GM18861 (cell line): ENCODE data around the gene HEPACAM.

Experiments used
- ATAC-seq: cut with Tn5 transposase; IDR thresholded peaks from one replicate; pipeline ENCODE4 v1.9.1; 2021; ENCODE audit not compliant: unreplicated experiment

HEPACAM gene

GRCh38 chr11:124899383-124900145, 36.3 kb downstream of the HEPACAM start:
- ATAC-seq = no peak

- ATAC-seq = no peak
Observed at GRCh38 chr11:124898711-124899110, 37.1 kb downstream of the HEPACAM start.

DNA sequence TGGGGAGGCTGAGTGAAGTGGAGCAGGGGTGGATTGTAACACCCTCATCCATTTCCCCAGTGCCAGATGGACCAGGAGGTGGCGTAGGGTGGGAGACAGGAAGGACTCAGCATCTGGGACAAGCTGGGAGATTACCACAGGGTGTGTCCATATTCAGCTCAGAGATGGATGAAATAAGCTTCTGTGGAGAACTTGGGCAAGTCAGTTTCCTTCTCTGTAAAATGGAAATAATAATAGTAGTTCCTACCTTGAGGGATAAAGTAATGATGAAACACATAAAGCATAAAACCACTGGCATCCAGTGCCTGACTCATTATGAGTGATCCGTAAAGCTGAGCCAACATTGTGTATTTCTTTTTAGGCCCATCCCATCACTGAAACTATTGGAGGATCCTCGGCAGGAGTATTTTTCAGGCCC, 37.6 kb downstream of the HEPACAM start:
- ATAC-seq = no peak

DNA sequence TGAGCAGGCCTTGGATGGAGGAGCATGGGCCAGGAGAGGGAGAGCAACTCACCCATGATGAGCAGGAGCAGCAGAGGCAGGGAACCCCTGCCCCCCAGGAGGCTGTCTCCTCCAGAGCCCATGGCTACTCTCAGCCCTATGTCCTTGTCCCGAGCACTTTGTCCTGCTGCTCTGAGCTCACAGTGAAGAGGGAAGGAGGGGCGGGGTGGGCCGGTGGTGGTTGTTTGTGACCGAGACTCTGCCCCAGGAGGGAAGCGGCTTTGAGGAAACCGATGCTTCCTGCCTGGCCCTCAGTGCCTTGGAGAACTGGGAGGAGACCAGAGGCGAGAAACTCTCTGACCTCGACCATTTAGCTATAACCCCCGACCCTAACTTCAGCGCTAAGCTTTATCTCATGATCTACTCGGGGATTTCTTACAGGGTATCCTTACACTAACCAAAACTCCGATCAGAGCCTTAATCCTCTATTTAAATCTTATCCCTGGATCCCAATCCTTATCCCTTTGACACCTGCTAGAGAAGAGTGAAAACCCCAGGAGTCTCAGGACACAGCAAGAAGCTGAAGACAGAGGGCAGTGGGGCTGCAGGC, 38.1 kb downstream of the HEPACAM start, which contains the start of gene ROBO4:
TSS of gene ROBO4 (minus strand) at position 192 of the 589 bp plus-strand sequence. CDS start at position 122, 70 bp downstream.
- ATAC-seq = no peak

DNA sequence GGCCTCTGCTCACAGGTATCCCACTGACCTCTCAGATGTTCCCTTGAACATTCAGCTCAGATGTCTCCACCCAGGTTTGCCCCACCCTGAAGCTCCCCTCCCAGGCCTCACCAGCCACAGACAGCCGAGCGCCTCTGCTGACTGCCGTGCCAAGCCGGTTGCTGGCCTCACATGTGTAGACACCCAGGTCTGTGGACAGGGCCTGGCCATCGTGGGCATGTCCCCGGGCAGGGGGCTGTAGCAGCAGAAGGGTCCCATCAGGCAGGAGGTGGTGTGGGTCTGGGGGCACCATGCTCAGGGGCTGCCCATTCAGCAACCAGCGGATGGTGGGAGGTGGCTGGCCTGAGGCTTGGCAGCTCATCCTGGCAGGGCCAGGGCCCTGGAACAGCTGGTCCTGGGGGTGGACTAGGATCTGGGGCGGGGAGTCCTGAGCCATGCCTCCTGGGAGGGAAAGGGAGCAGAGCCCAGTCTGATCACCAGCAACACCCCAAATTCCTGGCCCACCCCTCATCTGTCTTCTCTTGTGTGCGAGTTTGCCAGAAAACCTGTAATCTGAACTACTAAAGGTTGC, 38.9 kb downstream of the HEPACAM start:
- ATAC-seq = no peak

DNA sequence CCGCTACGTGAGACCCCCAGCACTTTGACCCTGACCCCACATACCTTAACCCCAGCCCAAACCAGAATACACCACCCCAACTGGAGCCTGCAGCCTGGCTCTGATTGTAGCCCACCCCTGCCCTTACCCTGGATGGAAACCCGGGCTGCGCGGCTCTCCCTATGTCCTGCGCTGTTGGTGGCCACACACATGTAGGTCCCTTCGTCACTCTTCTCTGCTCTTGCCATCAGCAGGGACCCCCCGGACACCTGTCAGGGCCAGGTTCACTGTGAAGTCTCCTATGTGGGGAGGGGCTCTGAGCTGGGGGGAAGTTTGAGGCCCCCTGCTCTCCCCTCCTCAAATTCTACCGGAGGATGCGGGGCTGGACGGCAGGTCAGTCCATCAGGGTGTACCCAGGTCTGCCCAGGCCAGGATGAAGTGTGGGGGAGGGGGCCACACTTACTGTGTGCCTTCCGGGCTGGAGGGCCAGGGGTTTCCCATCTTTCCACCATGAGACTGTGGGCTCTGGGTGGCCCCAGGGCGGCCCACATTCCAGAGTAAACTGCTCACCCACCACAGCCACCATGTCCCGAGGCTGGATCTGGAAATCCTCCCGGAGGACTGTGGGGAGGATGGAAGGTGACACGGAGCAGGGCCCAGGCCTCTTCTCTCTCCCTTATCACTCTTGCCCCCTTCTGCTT, 39.6 kb downstream of the HEPACAM start:
- ATAC-seq = no peak

DNA sequence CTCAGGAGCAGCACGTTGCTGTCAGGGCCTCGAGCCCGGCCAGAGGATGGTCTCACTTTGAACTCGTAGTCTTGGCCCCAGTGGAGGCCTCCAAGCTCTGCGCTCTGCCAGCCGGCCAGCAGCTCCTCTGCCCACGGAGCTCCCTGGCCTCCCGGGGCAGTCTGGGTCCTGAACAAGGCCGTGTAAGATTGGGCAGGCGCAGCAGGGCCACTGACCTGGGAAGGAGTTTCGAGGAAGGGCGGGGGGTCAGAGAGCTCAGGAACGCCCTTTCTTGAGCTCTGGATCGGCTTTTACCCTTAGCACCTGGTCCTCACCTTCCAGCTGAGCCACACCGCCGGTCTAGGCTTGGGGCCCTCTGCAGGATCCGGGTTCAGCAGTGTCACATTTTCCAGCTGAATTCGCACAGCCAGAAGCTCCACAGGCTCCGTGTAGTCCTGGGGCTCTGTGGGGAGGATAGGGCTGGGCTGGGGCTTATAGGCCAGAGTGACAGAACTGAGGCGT, 40.3 kb downstream of the HEPACAM start:
- no peak for ATAC-seq

- ATAC-seq = no peak
Observed at GRCh38 chr11:124894606-124895430, 41.0 kb downstream of the HEPACAM start.

DNA sequence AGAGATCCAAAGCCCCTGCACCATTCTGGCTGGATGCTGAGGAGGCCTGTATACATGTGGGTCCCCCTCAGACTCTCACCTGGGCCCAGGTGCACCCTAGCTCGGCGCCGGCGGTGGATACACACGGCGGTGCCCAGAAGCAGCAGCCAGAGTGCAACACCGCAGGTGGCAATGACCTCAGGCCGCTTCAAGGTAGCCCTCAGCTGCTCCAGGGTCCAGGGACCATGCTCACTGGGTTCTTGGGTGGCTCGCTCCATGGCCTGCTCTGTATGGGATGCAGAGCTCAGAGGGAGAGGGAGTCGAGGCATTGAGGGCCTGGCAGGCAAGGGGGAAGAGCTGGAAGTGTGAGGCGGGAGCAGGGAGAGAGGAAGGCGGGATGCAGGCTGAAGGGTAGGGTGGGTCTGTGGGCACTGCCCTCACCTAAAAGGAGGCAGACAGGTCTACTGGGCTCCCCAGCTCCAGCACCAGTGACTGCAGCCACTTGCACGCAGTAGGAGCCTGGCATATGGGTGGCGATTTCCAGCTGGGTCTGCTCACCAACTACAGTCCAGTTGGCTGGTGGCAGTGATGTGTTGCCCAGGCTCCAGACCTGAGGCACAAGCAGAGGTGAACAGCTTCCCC, 42.0 kb downstream of the HEPACAM start:
- no peak for ATAC-seq

DNA sequence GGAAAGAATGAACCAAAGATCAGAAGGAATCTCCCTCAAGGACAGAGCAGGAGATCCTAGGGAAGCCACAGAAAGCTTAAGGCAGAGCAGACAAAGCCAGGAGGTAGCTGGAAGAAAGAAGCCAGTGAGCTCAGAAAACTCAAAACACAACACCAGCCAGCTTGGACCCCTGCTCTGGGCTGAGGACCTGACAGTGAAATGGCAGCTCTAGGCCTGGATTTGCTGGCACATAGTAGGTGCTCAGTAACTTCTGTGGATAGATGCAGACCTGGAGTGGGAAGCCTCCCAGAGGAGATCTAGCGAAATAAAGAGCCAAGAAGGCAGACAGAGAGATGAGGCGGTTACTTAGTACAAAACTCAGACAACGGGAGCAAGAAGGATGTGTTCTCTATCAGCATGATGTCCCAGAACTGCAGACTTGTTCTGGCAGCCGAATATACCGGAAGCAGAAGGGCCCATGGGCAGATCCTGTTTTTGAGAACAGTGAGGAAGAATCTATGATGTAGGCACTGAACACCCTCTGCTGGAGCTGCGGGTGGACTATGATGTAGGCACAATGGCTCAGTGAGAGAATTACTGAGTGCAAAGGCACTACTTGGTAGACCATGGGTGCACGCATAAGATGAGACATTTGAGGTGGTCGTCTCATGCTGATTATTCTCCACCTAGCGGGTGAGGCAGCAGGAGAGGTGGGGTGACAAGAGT, 42.9 kb downstream of the HEPACAM start:
- ATAC-seq = no peak

- ATAC-seq = no peak
Observed at GRCh38 chr11:124892146-124892545, 43.7 kb downstream of the HEPACAM start.

DNA sequence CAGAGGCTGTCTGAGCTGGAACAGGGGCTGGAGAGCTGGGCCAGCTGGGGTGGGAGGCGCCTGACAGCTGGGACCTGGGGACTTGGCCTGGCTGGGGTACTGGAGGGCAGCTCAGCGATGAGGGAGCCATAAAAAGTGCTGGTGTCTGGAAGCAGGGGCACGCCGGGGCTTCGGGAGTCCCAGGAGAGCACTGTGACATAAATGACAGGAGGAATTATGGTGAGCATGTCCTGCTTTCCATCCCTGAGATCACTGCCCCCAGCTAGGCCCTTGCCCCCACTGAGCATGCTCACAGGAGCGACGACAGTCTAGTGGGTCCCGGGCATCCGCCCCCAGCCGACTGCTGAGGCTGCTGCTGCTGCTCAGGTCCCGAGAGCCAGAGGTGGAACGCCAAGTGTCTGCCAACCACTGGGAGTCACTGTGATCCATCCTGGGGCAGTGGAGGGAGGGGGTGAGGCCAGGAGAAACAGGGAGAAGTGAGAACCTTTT, 44.4 kb downstream of the HEPACAM start:
- no peak for ATAC-seq

DNA sequence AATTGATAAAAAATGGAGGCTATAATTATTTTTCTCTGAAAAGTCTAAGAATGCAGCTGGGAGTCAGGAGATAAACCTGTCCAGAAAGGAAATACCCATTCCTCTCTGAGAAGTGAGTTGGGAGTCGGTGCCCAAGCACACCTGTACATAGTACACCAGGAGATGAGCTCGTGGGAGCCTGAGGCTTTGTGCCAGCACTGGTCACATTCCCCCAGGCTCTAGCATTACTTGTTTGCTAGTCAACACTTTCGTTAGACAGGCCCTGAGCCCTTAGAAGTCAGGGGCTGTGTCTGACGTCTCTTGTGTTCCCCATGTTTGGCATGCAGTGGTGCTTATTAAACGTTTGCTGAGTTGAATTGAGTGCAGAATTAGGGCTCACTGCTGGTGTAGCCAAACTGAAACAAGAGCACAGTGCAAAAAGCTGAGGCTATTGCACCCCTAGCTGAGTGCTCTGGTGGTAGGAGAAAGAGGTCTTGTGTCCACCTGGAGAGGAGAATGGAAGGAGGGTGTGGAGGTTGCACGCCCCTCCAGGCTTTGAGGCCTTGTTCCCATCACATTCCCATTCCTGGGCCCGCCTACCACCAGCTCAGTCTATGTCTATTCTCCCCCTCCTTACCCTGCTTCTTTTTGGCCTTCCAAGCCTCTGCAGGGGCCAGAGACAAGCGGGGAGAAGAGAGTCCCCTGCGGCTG, 45.0 kb downstream of the HEPACAM start:
- ATAC-seq = no peak

DNA sequence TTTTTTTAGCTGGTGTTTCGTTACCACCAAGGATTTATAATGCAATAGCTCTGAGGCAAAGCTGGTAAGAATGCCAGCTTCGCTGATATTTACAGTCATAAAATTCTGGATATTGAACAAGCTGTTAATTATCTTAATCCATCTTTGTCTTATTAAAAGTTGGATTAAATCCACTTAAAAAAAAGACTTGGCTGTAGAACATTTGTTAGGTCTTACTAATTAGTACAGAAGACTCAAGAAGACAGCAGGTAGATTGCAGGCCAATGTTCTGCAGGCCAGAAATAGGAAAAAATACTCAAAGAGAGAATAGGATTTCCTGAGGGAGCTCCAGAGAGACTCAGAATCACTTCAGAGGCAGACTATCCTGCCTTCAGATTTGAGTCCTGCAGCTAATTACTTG, 45.7 kb downstream of the HEPACAM start:
- no peak for ATAC-seq

- no peak for ATAC-seq
Observed at GRCh38 chr11:124889191-124890091, 46.4 kb downstream of the HEPACAM start.

GRCh38 chr11:124887667-124888013, 48.2 kb downstream of the HEPACAM start:
- no peak for ATAC-seq

DNA sequence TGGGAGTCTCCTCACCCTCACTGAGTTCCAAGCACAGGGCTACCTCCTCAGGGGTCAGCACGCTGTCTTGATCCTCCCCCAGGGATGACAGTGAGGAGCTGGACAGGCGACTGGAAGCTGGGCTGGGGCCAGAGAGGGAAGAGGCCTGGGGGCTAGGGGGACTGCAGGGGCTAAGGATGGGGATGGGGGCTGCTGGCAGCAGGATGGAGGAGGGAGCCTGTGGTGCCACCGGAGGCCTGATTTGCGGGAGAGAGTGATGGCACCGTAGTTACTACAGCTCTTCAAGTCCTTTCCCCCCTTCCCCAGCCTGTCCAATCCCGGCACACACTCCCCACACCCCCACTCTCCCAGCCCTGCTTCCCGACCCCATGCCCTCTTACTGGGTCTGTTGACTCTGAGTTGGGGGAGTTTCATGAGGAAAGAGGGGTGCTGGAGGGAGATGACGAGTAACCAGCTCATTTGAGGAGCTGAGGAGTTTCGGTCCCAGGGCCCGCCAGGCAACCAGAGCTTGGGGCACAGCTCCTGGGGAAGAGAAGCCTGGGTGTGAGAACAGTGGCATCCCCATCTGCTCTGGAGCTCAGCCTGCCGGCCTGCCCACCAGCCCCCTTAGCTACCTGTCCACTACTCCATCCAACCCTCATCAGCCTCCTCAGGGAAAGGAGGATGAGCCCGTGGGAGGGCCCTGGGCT, 48.7 kb downstream of the HEPACAM start:
- no peak for ATAC-seq
